H1 (cell line): Measurements from ENCODE around the gene EXO1. TPM values are rescaled to one million over a fixed set of nuclear protein-coding genes. Genes with fewer than 3 reads are reported as not detected.

Experiments
- CTCF ChIA-PET: fragments of 300-600 bp; sonication (Branson Sonifier 250); formaldehyde crosslinking; loops from one replicate; lab custom pipeline; 2021; ENCODE audit not compliant: partially characterized antibody; lab: Charles Lee
- POLR2A ChIA-PET: fragments of 300-600 bp; sonication (Branson Sonifier 250); formaldehyde crosslinking; loops from one replicate; lab custom pipeline; 2021; ENCODE audit warnings: inconsistent platforms; ENCODE audit not compliant: partially characterized antibody; lab: Charles Lee
- DNase-seq, 2 experiments: peaks; one replicate each; pipeline versions ENCODE4 v3.0.0 to v3.0.0-alpha.2; 2010 to 2022; ENCODE audit warnings: low spot score in 2 of 2, low read depth in 1 of 2, mixed read lengths in 1 of 2
- FAIRE-seq: peaks from 2 replicates; lab custom pipeline; 2011; peaks lifted over from hg19 to GRCh38; lab: Jason Lieb, UNC
- H2AFZ ChIP-seq: 2 replicates; pipeline ENCODE4 v1.8.1; 2012; ENCODE audit warnings: low read length, inconsistent platforms
- H2AK5ac ChIP-seq: 2 replicates; pipeline ENCODE4 v1.6.1; 2013; ENCODE audit warnings: low read depth, low read length
- H2BK120ac ChIP-seq: replicated peaks from 2 replicates; pipeline ENCODE3; 2013; ENCODE audit warnings: low read depth, low read length, inconsistent platforms
- H2BK12ac ChIP-seq: 2 replicates; pipeline ENCODE4 v1.6.1; 2013; ENCODE audit warnings: low read depth, low read length
- H2BK15ac ChIP-seq: 2 replicates; pipeline ENCODE4 v1.6.1; 2013; ENCODE audit warnings: low read length
- H2BK20ac ChIP-seq: 2 replicates; pipeline ENCODE4 v1.6.1; 2013; ENCODE audit warnings: low read length
- H2BK5ac ChIP-seq: 2 replicates; pipeline ENCODE4 v1.6.1; 2013; ENCODE audit warnings: low read depth, low read length
- H3K14ac ChIP-seq: 2 replicates; pipeline ENCODE4 v1.6.1; 2013; ENCODE audit warnings: inconsistent platforms; ENCODE audit not compliant: insufficient read length
- H3K18ac ChIP-seq: 2 replicates; pipeline ENCODE4 v1.6.1; 2013; ENCODE audit warnings: low read length; ENCODE audit errors: extremely low read depth
- H3K23ac ChIP-seq: 2 replicates; pipeline ENCODE4 v1.6.1; 2013; ENCODE audit warnings: inconsistent platforms; ENCODE audit not compliant: insufficient read length
- H3K23me2 ChIP-seq: 2 replicates; pipeline ENCODE4 v1.6.1; 2013; ENCODE audit warnings: low read depth, low read length
- H3K27ac ChIP-seq: 2 replicates; pipeline ENCODE4 v1.6.1; 2011; ENCODE audit warnings: low read depth, low read length, inconsistent platforms
- H3K27me3 ChIP-seq, 4 experiments: replicated peaks in 1 of 4; 1 replicate in 1 of 4; 2 replicates in 3 of 4; pipeline versions ENCODE4 v1.6.1 to v1.8.1; 2011 to 2013; ENCODE audit warnings: low read length in 3 of 4, mild to moderate bottlenecking in 3 of 4, inconsistent platforms in 2 of 4, mixed read lengths in 2 of 4, moderate library complexity in 1 of 4; ENCODE audit not compliant: control insufficient read depth in 3 of 4, insufficient read depth in 3 of 4; ENCODE audit errors: extremely low read depth in 1 of 4
- H3K36me3 ChIP-seq, 4 experiments: 2 replicates each; pipeline versions ENCODE4 v1.6.1 to v1.8.1; 2011 to 2013; ENCODE audit warnings: mild to moderate bottlenecking in 4 of 4, low read length in 3 of 4, moderate library complexity in 2 of 4, control low read depth in 1 of 4, inconsistent platforms in 1 of 4; ENCODE audit not compliant: insufficient read depth in 4 of 4, control insufficient read depth in 2 of 4
- H3K4ac ChIP-seq: replicated peaks from 2 replicates; pipeline ENCODE3; 2013; ENCODE audit warnings: low read length, low read depth, mixed read lengths, inconsistent platforms; ENCODE audit not compliant: insufficient read length
- H3K4me1 ChIP-seq, 4 experiments: replicated peaks in 1 of 4; 1 replicate in 1 of 4; 2 replicates in 3 of 4; pipeline versions ENCODE4 v1.6.1 to v1.8.1; 2011 to 2013; ENCODE audit warnings: low read length in 3 of 4, inconsistent platforms in 2 of 4, mixed read lengths in 1 of 4; ENCODE audit not compliant: insufficient read depth in 4 of 4, control insufficient read depth in 3 of 4
- H3K4me2 ChIP-seq, 2 experiments: 2 replicates each; pipeline versions ENCODE4 v1.6.1 to v1.8.1; 2011 to 2013; ENCODE audit warnings: low read depth in 2 of 2, low read length in 2 of 2, control low read depth in 1 of 2, inconsistent platforms in 1 of 2, mild to moderate bottlenecking in 1 of 2; ENCODE audit not compliant: insufficient read depth in 1 of 2
- H3K4me3 ChIP-seq, 4 experiments: fragments of 200-600, 300-600 bp in 1 of 4; sonication (generic), shearing (Covaris generic), sonication (Bioruptor Twin) in 1 of 4; 2 replicates each; pipeline versions ENCODE4 v1.5.1 to v1.8.1; 2011 to 2016; ENCODE audit warnings: low read length in 4 of 4, low read depth in 3 of 4, control low read depth in 2 of 4, inconsistent platforms in 2 of 4, mild to moderate bottlenecking in 2 of 4, mixed read lengths in 1 of 4, moderate library complexity in 1 of 4; ENCODE audit not compliant: insufficient read depth in 2 of 4; ENCODE audit errors: extremely low read depth in 1 of 4
- H3K56ac ChIP-seq: replicated peaks from 2 replicates; pipeline ENCODE3; 2013; ENCODE audit warnings: low read depth, mild to moderate bottlenecking, mixed read lengths, low read length, inconsistent platforms; ENCODE audit not compliant: insufficient read length
- H3K79me1 ChIP-seq: 2 replicates; pipeline ENCODE4 v1.6.1; 2013; ENCODE audit warnings: low read depth, low read length, control low read depth
- H3K79me2 ChIP-seq, 2 experiments: 2 replicates each; pipeline versions ENCODE4 v1.6.1 to v1.8.1; 2012 to 2013; ENCODE audit warnings: low read length in 2 of 2, mild to moderate bottlenecking in 2 of 2, inconsistent platforms in 1 of 2; ENCODE audit not compliant: insufficient read depth in 2 of 2, control insufficient read depth in 1 of 2
- H3K9ac ChIP-seq, 4 experiments: replicated peaks in 1 of 4; 1 replicate in 1 of 4; 2 replicates in 3 of 4; pipeline versions ENCODE4 v1.6.1 to v1.8.1; 2011 to 2013; ENCODE audit warnings: low read depth in 3 of 4, low read length in 3 of 4, control low read depth in 2 of 4, mild to moderate bottlenecking in 2 of 4, moderate library complexity in 2 of 4, inconsistent platforms in 1 of 4; ENCODE audit errors: extremely low read depth in 1 of 4
- H3K9me3 ChIP-seq, 2 experiments: 2 replicates each; pipeline versions ENCODE4 v1.6.1 to v1.8.1; 2012 to 2013; ENCODE audit warnings: mild to moderate bottlenecking in 2 of 2, moderate library complexity in 2 of 2, control low read depth in 1 of 2, inconsistent platforms in 1 of 2, low read depth in 1 of 2, low read length in 1 of 2, mixed read lengths in 1 of 2; ENCODE audit not compliant: insufficient read depth in 2 of 2
- H4K20me1 ChIP-seq, 2 experiments: replicated peaks in 1 of 2; 2 replicates each; pipeline versions ENCODE3 to v1.8.1; 2011 to 2013; ENCODE audit warnings: inconsistent platforms in 2 of 2, low read length in 2 of 2, mild to moderate bottlenecking in 1 of 2; ENCODE audit not compliant: insufficient read depth in 2 of 2, control insufficient read depth in 1 of 2
- H4K5ac ChIP-seq: 2 replicates; pipeline ENCODE4 v1.6.1; 2013; ENCODE audit warnings: low read length, low read depth, mixed read lengths, inconsistent platforms; ENCODE audit not compliant: insufficient read length
- H4K8ac ChIP-seq: 2 replicates; pipeline ENCODE4 v1.8.0; 2013; ENCODE audit warnings: mild to moderate bottlenecking, moderate library complexity, low read length, inconsistent platforms; ENCODE audit not compliant: insufficient read depth; ENCODE audit errors: extremely low read depth
- H4K91ac ChIP-seq: replicated peaks from 2 replicates; pipeline ENCODE3; 2013; ENCODE audit warnings: low read length, mixed read lengths, inconsistent platforms; ENCODE audit not compliant: insufficient read length
- ATF2 ChIP-seq: IDR thresholded peaks from 2 replicates; pipeline ENCODE4 v1.6.1; 2012; ENCODE audit warnings: low read length, inconsistent platforms
- CHD1 ChIP-seq: IDR thresholded peaks from 2 replicates; pipeline ENCODE4 v1.6.1; 2012; ENCODE audit warnings: low read depth, low read length, improper control_type of control experiment
- EGR1 ChIP-seq: IDR thresholded peaks from 2 replicates; pipeline ENCODE4 v1.6.1; 2011; ENCODE audit warnings: low read depth, low read length, borderline replicate concordance
- EP300 ChIP-seq, 2 experiments: IDR thresholded peaks; 1 replicate in 1 of 2; 2 replicates in 1 of 2; pipeline ENCODE4 v1.6.1; 2011 to 2012; ENCODE audit warnings: low read depth in 2 of 2, low read length in 2 of 2, mild to moderate bottlenecking in 2 of 2, borderline replicate concordance in 1 of 2, inconsistent platforms in 1 of 2, moderate library complexity in 1 of 2
- GTF2F1 ChIP-seq: IDR thresholded peaks from 2 replicates; pipeline ENCODE4 v1.6.1; 2012; ENCODE audit warnings: low read depth, low read length, improper control_type of control experiment, borderline replicate concordance
- HDAC6 ChIP-seq: IDR thresholded peaks from one replicate; pipeline ENCODE4 v1.7.1; 2012; ENCODE audit warnings: low read depth, mild to moderate bottlenecking, inconsistent platforms, low read length, moderate library complexity
- JUND ChIP-seq: IDR thresholded peaks from 2 replicates; pipeline ENCODE4 v1.6.1; 2011; ENCODE audit warnings: mild to moderate bottlenecking, improper control_type of control experiment, low read length
- KDM4A ChIP-seq: IDR thresholded peaks from one replicate; pipeline ENCODE4 v1.7.1; 2012; ENCODE audit warnings: low read depth, mild to moderate bottlenecking, moderate library complexity, low read length, inconsistent platforms; ENCODE audit not compliant: severe bottlenecking
- MAFK ChIP-seq: IDR thresholded peaks from 2 replicates; pipeline ENCODE4 v1.6.1; 2012; ENCODE audit warnings: low read depth, mild to moderate bottlenecking, improper control_type of control experiment, low read length
- POLR2AphosphoS5 ChIP-seq: IDR thresholded peaks from 2 replicates; pipeline ENCODE4 v1.6.1; 2011; ENCODE audit warnings: low read depth, low read length
- POU5F1 ChIP-seq: IDR thresholded peaks from 2 replicates; pipeline ENCODE4 v1.6.1; 2011; ENCODE audit warnings: low read depth, mild to moderate bottlenecking, low read length, moderate library complexity
- SIRT6 ChIP-seq: IDR thresholded peaks from one replicate; pipeline ENCODE4 v1.7.1; 2012; ENCODE audit warnings: low read length, inconsistent platforms
- TEAD4 ChIP-seq: IDR thresholded peaks from 2 replicates; pipeline ENCODE4 v1.6.1; 2012; ENCODE audit warnings: low read depth, low read length, inconsistent platforms, mixed read lengths
- WGBS, 2 experiments: shearing (Covaris generic) in 1 of 2; methylation state at CpG; one replicate each; pipeline versions ENCODE4 v1.1.6 to v1.1.7; 2013 to 2015; ENCODE audit warnings: low lambda C conversion rate in 2 of 2, mixed read lengths in 2 of 2, inconsistent platforms in 1 of 2, low coverage in 1 of 2, missing lambda C conversion rate in 1 of 2; ENCODE audit not compliant: insufficient replicate concordance in 2 of 2, insufficient coverage in 1 of 2, insufficient read length in 1 of 2; ENCODE audit errors: extremely low coverage in 1 of 2, missing lambda C conversion rate in 1 of 2; 5-methylcytosine and 5-hydroxymethylcytosine counted together
- polyA plus RNA-seq, 7 experiments: library from polyadenylated mRNA; depleted of rRNA in 3 of 7; stranded (reverse) in 5 of 7; unstranded in 2 of 7; fragments of >200 nt in 5 of 7; fragments of 200-250 nt in 2 of 7; gene quantifications; 1 replicate in 5 of 7; 2 replicates in 1 of 7; 4 replicates in 1 of 7; pipeline versions ENCODE4 v1.2.1 to v1.2.3, GENCODE V29; 2011 to 2013; ENCODE audit warnings: missing spikeins in 2 of 7, mixed read lengths in 2 of 7
- total RNA-seq: library from RNA; stranded (reverse); fragmentation: NEBNext Ultra II Directional; extraction: Animal tissue kit (Norgen Biotek cat#: 25700); gene quantifications from 2 replicates; pipeline ENCODE4 v1.2.1, GENCODE V29; 2021
- TF ChIP-seq, protein P1 (sequence below): IDR thresholded peaks from 2 replicates; pipeline ENCODE4 v1.6.1; 2012; ENCODE audit warnings: inconsistent platforms

The EXO1 gene
- total and polyA plus RNA-seq, 2 of the 8 experiments (the other 6 are each of a cell fraction or from before 2014, with no cell fraction given): 9.2 to 43.0 TPM

- no peak for DNase-seq
- Histone ChIP-seq H3K4me1 (no peaks in the 10 kb centered on the region), H3K18ac (no peak overlapping the region), H3K4me2 (no peak overlapping the region), H3K23ac (no peak overlapping the region), H4K91ac (no peak overlapping the region), H3K14ac (no peak overlapping the region), H3K9me3 (no peaks in the 10 kb centered on the region), H2AFZ (no peak overlapping the region), H3K56ac (no peak overlapping the region), H2BK12ac (no peak overlapping the region), H3K27ac (no peak overlapping the region), H3K79me2 (no peaks in the 10 kb centered on the region), H3K23me2 (no peaks in the 10 kb centered on the region), H4K20me1 (no peaks in the 10 kb centered on the region), H3K36me3 (no peaks in the 10 kb centered on the region), H3K27me3 (no peaks in the 10 kb centered on the region), H4K5ac (no peak overlapping the region), H2BK20ac (no peak overlapping the region), H2BK15ac (no peak overlapping the region), H3K4ac (no peak overlapping the region), H3K79me1 (no peaks in the 10 kb centered on the region), H3K9ac (no peak overlapping the region), H2AK5ac (no peak overlapping the region), H3K4me3 (no peak overlapping the region), H2BK5ac (no peak overlapping the region), H2BK120ac (no peak overlapping the region), H4K8ac (no peak overlapping the region)
- CTCF ChIA-PET: interaction anchor here (0.8 to 3.0 kb wide), 6 partner anchors 17 to 1109 kb away, joined by 3 to 19 read pairs (median 4); no protein-coding TSS in a partner anchor
- TF ChIP-seq, protein P1, sequence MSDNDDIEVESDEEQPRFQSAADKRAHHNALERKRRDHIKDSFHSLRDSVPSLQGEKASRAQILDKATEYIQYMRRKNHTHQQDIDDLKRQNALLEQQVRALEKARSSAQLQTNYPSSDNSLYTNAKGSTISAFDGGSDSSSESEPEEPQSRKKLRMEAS: no peak
- TF ChIP-seq SIRT6: no peak
- TF ChIP-seq EP300 (IDR thresholded peaks at IDR 0.05; ENCODE audit: borderline replicate concordance in 1 of 2, low read depth in 2 of 2, low read length in 2 of 2): no peak
- no peak for TF ChIP-seq TEAD4
- no peak for TF ChIP-seq KDM4A
- TF ChIP-seq HDAC6: no peak
- TF ChIP-seq EGR1: no peak
- TF ChIP-seq ATF2: no peak
- no peak for TF ChIP-seq MAFK
- no peak for TF ChIP-seq CHD1
- TF ChIP-seq POU5F1: no peak
- no peak for TF ChIP-seq JUND
- no peak for TF ChIP-seq POLR2AphosphoS5
- no peak for TF ChIP-seq GTF2F1
- no peak for FAIRE-seq
- 87% methylated on average over 3 of the region's 3 CpGs; no CpG with 5 or more reads in 1 of the 2 experiments for WGBS, 2 experiments
- POLR2A ChIA-PET: no interaction called here
Observed at GRCh38 chr1:241841691-241842090, 6.3 kb upstream of the EXO1 start.
